Suprapubic skin (tissue), 4 donors: ENCODE measurements around the gene SVOP. TPM values are rescaled to one million over a fixed set of nuclear protein-coding genes. Genes with fewer than 3 reads are reported as not detected.

Experiments
- DNase-seq, 2 donors: peaks; one replicate each; pipeline ENCODE4 v3.0.0-alpha.2; 2019; ENCODE audit warnings: low spot score in 2 of 2
- H3K27ac ChIP-seq: fragments of 200-600 bp; sonication (generic); one replicate; pipeline ENCODE4 v1.5.1; 2019
- H3K27me3 ChIP-seq: fragments of 200-600 bp; sonication (generic); one replicate; pipeline ENCODE4 v1.5.1; 2019
- H3K36me3 ChIP-seq: fragments of 200-600 bp; sonication (generic); one replicate; pipeline ENCODE4 v1.5.1; 2019
- H3K4me1 ChIP-seq: fragments of 200-600 bp; sonication (generic); one replicate; pipeline ENCODE4 v1.5.1; 2019
- H3K4me3 ChIP-seq: fragments of 200-600 bp; sonication (generic); one replicate; pipeline ENCODE4 v1.5.1; 2019; ENCODE audit warnings: mild to moderate bottlenecking
- H3K9me3 ChIP-seq: fragments of 200-600 bp; sonication (generic); one replicate; pipeline ENCODE4 v1.5.1; 2019
- EP300 ChIP-seq: sonication (generic); formaldehyde crosslinking; IDR thresholded peaks from one replicate; pipeline ENCODE4 v1.6.1; 2017; ENCODE audit warnings: antibody characterized with exemption
- POLR2A ChIP-seq, 2 donors: fragments of 450-650 bp; IDR thresholded peaks; one replicate each; pipeline ENCODE4 v1.6.1; 2017; ENCODE audit warnings: antibody characterized with exemption in 2 of 2, mild to moderate bottlenecking in 2 of 2, moderate library complexity in 2 of 2
- POLR2AphosphoS5 ChIP-seq, 3 donors: sonication (generic); formaldehyde crosslinking; IDR thresholded peaks; one replicate each; pipeline ENCODE4 v1.6.1; 2017; ENCODE audit warnings: antibody characterized with exemption in 3 of 3
- WGBS: methylation state at CpG from one replicate; pipeline ENCODE4 v1.1.5; 2018; 5-methylcytosine and 5-hydroxymethylcytosine counted together
- total RNA-seq, 4 donors: library from RNA; depleted of rRNA; stranded (reverse); fragments of >200 nt; gene quantifications; one replicate each; pipeline ENCODE4 v1.1.0, GENCODE V29; 2016
- TF ChIP-seq, protein P1 (sequence below), 2 donors: fragments of 200-600 bp in 1 of 2; fragments of 450-650 bp in 1 of 2; sonication (generic) in 1 of 2; IDR thresholded peaks; one replicate each; pipeline ENCODE4 v1.5.1; 2016 to 2019; ENCODE audit warnings: antibody characterized with exemption in 2 of 2, mild to moderate bottlenecking in 1 of 2, moderate library complexity in 1 of 2

The SVOP gene
- total RNA-seq, 4 donors from 2014 or later: not detected

GRCh38 chr12:109020146-109020795 is 597 bp downstream of the SVOP start:
- Histone ChIP-seq H3K4me3 (no peak overlapping the region), H3K4me1 (peaks cover 4% of the 10 kb centered on the region), H3K27me3 (peaks cover 9% of the 10 kb centered on the region), H3K36me3 (no peaks in the 10 kb centered on the region), H3K27ac (no peak overlapping the region), H3K9me3 (no peaks in the 10 kb centered on the region)
- no peak for DNase-seq
- TF ChIP-seq, protein P1, sequence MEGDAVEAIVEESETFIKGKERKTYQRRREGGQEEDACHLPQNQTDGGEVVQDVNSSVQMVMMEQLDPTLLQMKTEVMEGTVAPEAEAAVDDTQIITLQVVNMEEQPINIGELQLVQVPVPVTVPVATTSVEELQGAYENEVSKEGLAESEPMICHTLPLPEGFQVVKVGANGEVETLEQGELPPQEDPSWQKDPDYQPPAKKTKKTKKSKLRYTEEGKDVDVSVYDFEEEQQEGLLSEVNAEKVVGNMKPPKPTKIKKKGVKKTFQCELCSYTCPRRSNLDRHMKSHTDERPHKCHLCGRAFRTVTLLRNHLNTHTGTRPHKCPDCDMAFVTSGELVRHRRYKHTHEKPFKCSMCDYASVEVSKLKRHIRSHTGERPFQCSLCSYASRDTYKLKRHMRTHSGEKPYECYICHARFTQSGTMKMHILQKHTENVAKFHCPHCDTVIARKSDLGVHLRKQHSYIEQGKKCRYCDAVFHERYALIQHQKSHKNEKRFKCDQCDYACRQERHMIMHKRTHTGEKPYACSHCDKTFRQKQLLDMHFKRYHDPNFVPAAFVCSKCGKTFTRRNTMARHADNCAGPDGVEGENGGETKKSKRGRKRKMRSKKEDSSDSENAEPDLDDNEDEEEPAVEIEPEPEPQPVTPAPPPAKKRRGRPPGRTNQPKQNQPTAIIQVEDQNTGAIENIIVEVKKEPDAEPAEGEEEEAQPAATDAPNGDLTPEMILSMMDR (IDR thresholded peaks at IDR 0.05): no peak
- TF ChIP-seq POLR2A (IDR thresholded peaks at IDR 0.05): no peak
- no peak for TF ChIP-seq POLR2AphosphoS5 (IDR thresholded peaks at IDR 0.05)
- no peak for TF ChIP-seq EP300
- WGBS: 64% methylated on average over 7 of the region's 7 CpGs

DNA sequence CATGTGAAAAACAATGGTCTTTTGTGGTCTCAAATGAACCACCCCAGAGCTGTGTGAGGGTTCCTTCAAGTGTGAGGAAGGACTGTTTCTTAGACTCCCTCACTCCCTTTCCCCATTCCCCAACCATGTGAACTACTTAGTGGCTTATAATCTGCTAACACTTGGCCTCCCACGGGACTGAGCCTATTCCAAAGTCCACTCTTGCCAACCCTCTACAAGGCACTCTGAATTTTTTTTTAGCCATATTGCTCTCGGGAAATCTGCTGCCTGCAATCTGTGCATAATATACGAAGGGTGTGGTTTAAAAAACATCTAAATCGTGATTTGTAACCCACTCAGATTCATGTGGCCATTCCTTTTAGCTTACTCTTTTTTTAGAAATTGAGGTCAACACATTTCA is 2.6 kb downstream of the SVOP start:
- TF ChIP-seq, protein P1 (IDR thresholded peaks at IDR 0.05): no peak
- TF ChIP-seq POLR2A (IDR thresholded peaks at IDR 0.05): no peak
- no peak for TF ChIP-seq EP300
- TF ChIP-seq POLR2AphosphoS5 (IDR thresholded peaks at IDR 0.05): no peak
- Histone ChIP-seq H3K9me3 (no peaks in the 10 kb centered on the region), H3K27me3 (peaks cover 9% of the 10 kb centered on the region), H3K4me1 (peaks cover 4% of the 10 kb centered on the region), H3K27ac (no peak overlapping the region), H3K36me3 (no peaks in the 10 kb centered on the region), H3K4me3 (no peak overlapping the region)
- 62% methylated on average over 4 of the region's 4 CpGs for WGBS
- no peak for DNase-seq

GRCh38 chr12:109016978-109017377 is 3.9 kb downstream of the SVOP start:
- no peak overlapping the region for H3K4me3 ChIP-seq

DNA sequence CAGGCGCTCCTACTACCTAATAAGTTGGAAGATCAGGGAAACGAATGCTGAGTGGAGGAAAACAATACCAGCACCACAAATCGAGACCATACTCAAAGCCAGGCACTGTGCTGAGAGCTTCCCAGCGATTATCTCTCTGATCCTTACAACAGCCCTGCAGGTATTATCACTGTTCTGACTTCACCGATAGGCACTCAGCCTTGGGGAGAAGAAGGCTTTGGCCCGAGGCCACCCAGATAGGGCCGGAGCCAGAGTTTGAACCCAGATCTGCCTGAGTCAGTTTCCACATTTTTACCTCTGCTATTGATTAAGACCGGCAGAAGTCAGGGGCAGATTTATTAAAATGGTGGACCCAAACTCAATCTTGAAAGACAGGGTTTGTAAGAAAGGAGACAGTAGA is 4.9 kb downstream of the SVOP start:
- TF ChIP-seq, protein P1 (IDR thresholded peaks at IDR 0.05): no peak
- no peak for TF ChIP-seq POLR2A (IDR thresholded peaks at IDR 0.05)
- TF ChIP-seq EP300: no peak
- TF ChIP-seq POLR2AphosphoS5 (IDR thresholded peaks at IDR 0.05): no peak
- WGBS: 74% methylated on average over 8 of the region's 8 CpGs
- Histone ChIP-seq H3K4me3 (no peak overlapping the region), H3K36me3 (no peaks in the 10 kb centered on the region), H3K9me3 (no peaks in the 10 kb centered on the region), H3K27me3 (peaks cover 9% of the 10 kb centered on the region), H3K4me1 (peaks cover 3% of the 10 kb centered on the region), H3K27ac (no peak overlapping the region)
- no peak for DNase-seq

More at GRCh38 chr12:109016978-109017377, 3.9 kb downstream of the SVOP start:
- Histone ChIP-seq H3K27me3 (peaks cover 9% of the 10 kb centered on the region), H3K36me3 (no peaks in the 10 kb centered on the region), H3K9me3 (no peaks in the 10 kb centered on the region), H3K4me1 (peaks cover 4% of the 10 kb centered on the region), H3K27ac (no peak overlapping the region)
- no peak for DNase-seq
- WGBS: 86% methylated on average over 6 of the region's 6 CpGs
- no peak for TF ChIP-seq EP300
- TF ChIP-seq POLR2AphosphoS5 (IDR thresholded peaks at IDR 0.05): no peak
- TF ChIP-seq, protein P1 (IDR thresholded peaks at IDR 0.05): no peak
- no peak for TF ChIP-seq POLR2A (IDR thresholded peaks at IDR 0.05)

DNA sequence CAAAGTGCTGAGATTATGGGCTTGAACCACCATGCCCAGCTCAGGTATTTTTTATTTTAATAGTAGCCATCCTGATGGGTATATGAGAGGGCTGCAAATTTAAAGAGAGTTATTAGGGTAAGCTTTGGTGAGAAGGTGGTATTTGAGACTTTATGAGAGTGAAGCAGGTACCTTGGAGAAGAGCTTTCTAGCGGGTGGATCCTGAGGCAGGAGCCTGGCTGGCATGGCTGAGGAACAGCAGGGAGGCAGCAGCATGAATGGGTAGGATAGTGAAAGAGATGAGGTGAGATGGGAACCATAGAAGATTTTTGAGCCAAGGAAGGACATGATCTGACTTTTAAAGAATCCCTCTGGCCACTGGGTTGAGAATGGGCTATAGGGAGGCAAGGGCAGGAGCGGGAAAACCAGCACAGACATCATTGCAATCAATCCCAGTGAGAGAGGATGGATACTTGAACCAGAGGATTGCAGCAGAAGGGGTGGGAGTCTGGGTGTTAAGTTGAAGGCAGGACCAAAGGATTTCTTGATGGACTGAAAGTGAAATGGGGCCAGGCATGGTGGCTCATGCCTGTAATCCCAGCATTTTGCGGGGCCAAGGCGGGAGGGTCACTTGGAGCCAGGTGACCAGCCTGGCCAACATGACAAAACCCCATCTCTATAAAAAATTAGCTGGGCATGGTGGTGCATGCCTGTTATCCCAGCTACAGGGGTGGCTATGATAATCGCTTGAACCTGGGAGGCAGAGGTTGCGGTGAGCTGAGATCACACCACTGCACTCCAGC is 5.7 kb downstream of the SVOP start:
- no peak for DNase-seq
- 89% methylated on average over 6 of the region's 6 CpGs for WGBS
- peaks cover 9% of the 10 kb centered on the region for H3K27me3 ChIP-seq
- no peaks in the 10 kb centered on the region for H3K36me3 ChIP-seq
- H3K4me3 ChIP-seq: no peak overlapping the region
- TF ChIP-seq, protein P1 (IDR thresholded peaks at IDR 0.05): no peak
- TF ChIP-seq EP300: no peak
- TF ChIP-seq POLR2AphosphoS5 (IDR thresholded peaks at IDR 0.05): no peak
- no peak for TF ChIP-seq POLR2A (IDR thresholded peaks at IDR 0.05)
- no peaks in the 10 kb centered on the region for H3K9me3 ChIP-seq
- no peak overlapping the region for H3K27ac ChIP-seq
- H3K4me1 ChIP-seq: no peaks in the 10 kb centered on the region
